NCI-H1105 (cell line): ENCODE data around the gene SEC61A2.

Source experiments
- DNase-seq: peaks from one replicate; lab custom pipeline; 2025; lab: John Stamatoyannopoulos, UW

SEC61A2 gene

GRCh38 chr10:12196531-12197211, 67.2 kb downstream of the SEC61A2 start:
- DNase-seq = no peak

GRCh38 chr10:12198156-12198555, 68.7 kb downstream of the SEC61A2 start:
- DNase-seq = no peak

- DNase-seq = no peak
These were observed 71.4 kb downstream of the SEC61A2 start for GRCh38 chr10:12200850-12201249.

- DNase-seq = no peak
These were observed 72.1 kb downstream of the SEC61A2 start for GRCh38 chr10:12201543-12201942.

GRCh38 chr10:12202226-12202625, 72.7 kb downstream of the SEC61A2 start:
- no peak for DNase-seq

- DNase-seq = no peak
These were observed 75.6 kb downstream of the SEC61A2 start for GRCh38 chr10:12205082-12205481.

GRCh38 chr10:12207114-12207513, 77.6 kb downstream of the SEC61A2 start:
- no peak for DNase-seq

- DNase-seq = no peak
These were observed 79.0 kb downstream of the SEC61A2 start for GRCh38 chr10:12208460-12208859.

GRCh38 chr10:12212454-12212853, 83.0 kb downstream of the SEC61A2 start:
- DNase-seq = no peak

- DNase-seq = no peak
These were observed 84.1 kb downstream of the SEC61A2 start for GRCh38 chr10:12213621-12214020.

- no peak for DNase-seq
These were observed 84.6 kb downstream of the SEC61A2 start for GRCh38 chr10:12214093-12214492.

GRCh38 chr10:12214763-12215218, 85.3 kb downstream of the SEC61A2 start:
- no peak for DNase-seq
